Natural killer cell (primary cell): ENCODE data around the gene TBC1D9. TPM values are rescaled to one million over a fixed set of nuclear protein-coding genes. Genes with fewer than 3 reads are reported as not detected.

Experiments used
- ATAC-seq, 3 donors: fragments of 150-1000 bp in 2 of 3; fragments of 200-7000 bp in 1 of 3; cut with Tn5 transposase; 1 replicate in 1 of 3; 2 replicates in 2 of 3; pipeline ENCODE4 v1.10.0; 2021; ENCODE audit warnings: mild to moderate bottlenecking in 2 of 3, moderate library complexity in 2 of 3
- DNase-seq, 2 donors: peaks; one replicate each; pipeline versions ENCODE4 v3.0.0 to v3.0.0-alpha.2; 2013 to 2021; ENCODE audit warnings: mixed read lengths in 1 of 2
- H3K27ac ChIP-seq: one replicate; pipeline ENCODE4 v1.5.1; 2013; ENCODE audit warnings: mild to moderate bottlenecking, low read length
- H3K27me3 ChIP-seq: one replicate; pipeline ENCODE4 v1.6.1; 2013; ENCODE audit warnings: low read length; ENCODE audit not compliant: control insufficient read depth, insufficient read depth
- H3K36me3 ChIP-seq: one replicate; pipeline ENCODE4 v1.6.1; 2013; ENCODE audit warnings: low read length; ENCODE audit not compliant: control insufficient read depth, insufficient read depth
- H3K4me1 ChIP-seq: one replicate; pipeline ENCODE4 v1.6.1; 2013; ENCODE audit warnings: low read length; ENCODE audit not compliant: control insufficient read depth, insufficient read depth
- H3K4me3 ChIP-seq: one replicate; pipeline ENCODE4 v1.5.1; 2013; ENCODE audit warnings: low read length
- H3K9me3 ChIP-seq: one replicate; pipeline ENCODE4 v1.6.1; 2013; ENCODE audit warnings: low read length; ENCODE audit not compliant: control insufficient read depth, insufficient read depth
- H3K27ac Mint-ChIP-seq, 2 donors: one replicate each; pipeline ENCODE4 v1.8.0; 2022; ENCODE audit warnings: mild to moderate bottlenecking in 2 of 2, mixed read lengths in 2 of 2, moderate library complexity in 1 of 2
- H3K27me3 Mint-ChIP-seq, 2 donors: one replicate each; pipeline ENCODE4 v1.8.0; 2022; ENCODE audit warnings: low read depth in 2 of 2, mixed read lengths in 2 of 2
- H3K36me3 Mint-ChIP-seq: one replicate; pipeline ENCODE4 v1.8.0; 2022; ENCODE audit warnings: mixed read lengths
- H3K4me1 Mint-ChIP-seq, 2 donors: one replicate each; pipeline ENCODE4 v1.8.0; 2022; ENCODE audit warnings: mixed read lengths in 2 of 2
- H3K4me3 Mint-ChIP-seq: one replicate; pipeline ENCODE4 v1.8.0; 2022; ENCODE audit warnings: mild to moderate bottlenecking, moderate library complexity, mixed read lengths
- H3K9me3 Mint-ChIP-seq, 2 donors: one replicate each; pipeline ENCODE4 v1.8.0; 2022; ENCODE audit warnings: mixed read lengths in 2 of 2
- CTCF ChIP-seq: fragments of 200-600 bp; IDR thresholded peaks from one replicate; pipeline ENCODE4 v1.8.0; 2022; ENCODE audit warnings: antibody characterized with exemption
- WGBS: methylation state at CpG from one replicate; pipeline ENCODE4 v1.1.7; 2013; ENCODE audit warnings: missing lambda C conversion rate; ENCODE audit not compliant: insufficient coverage; 5-methylcytosine and 5-hydroxymethylcytosine counted together
- intact Hi-C: fragments of 100-400 bp; cut with micrococcal nuclease; formaldehyde crosslinking; loops from one replicate; pipeline ENCODE4 v1.14.2; 2022
- total RNA-seq, 4 donors: library from RNA; stranded (reverse); fragments of 120-200 nt in 1 of 4; gene quantifications; one replicate each; pipeline versions ENCODE4 v1.2.3 to v1.2.4, GENCODE V29; 2013 to 2022

The TBC1D9 gene
- total RNA-seq, 3 donors from 2014 or later (not counting 1 experiment from before 2014, with no cell fraction given), result 1.3 to 3.3 (median 2.0) TPM

- ATAC-seq (no peak), DNase-seq (no peak)
- no peaks in the 10 kb centered on the region for H3K36me3 ChIP-seq
- H3K4me1 ChIP-seq, result peaks cover 7% of the 10 kb centered on the region
- TF ChIP-seq CTCF, result no peak
- H3K36me3 Mint-ChIP-seq, result no peaks in the 10 kb centered on the region
- no peaks in the 10 kb centered on the region for H3K4me1 Mint-ChIP-seq
- H3K9me3 ChIP-seq, result no peaks in the 10 kb centered on the region
- no peak overlapping the region for H3K4me3 Mint-ChIP-seq
- H3K27me3 Mint-ChIP-seq, result peaks cover 4 to 16% of the 10 kb centered on the region in 2 donors
- intact Hi-C loops, result no loop called here
- no peaks in the 10 kb centered on the region for H3K9me3 Mint-ChIP-seq
- 90% methylated on average over 25 of the region's 25 CpGs for WGBS
- no peak overlapping the region for H3K27ac ChIP-seq
- no peaks in the 10 kb centered on the region for H3K27me3 ChIP-seq
- H3K27ac Mint-ChIP-seq, result no peak overlapping the region
- no peak overlapping the region for H3K4me3 ChIP-seq
Observed at GRCh38 chr4:140644470-140645185, 111.6 kb downstream of the TBC1D9 start.

- H3K27ac ChIP-seq, result no peak overlapping the region
- DNase-seq (no peak), ATAC-seq (no peak)
- H3K4me3 Mint-ChIP-seq, result no peak overlapping the region
- intact Hi-C loops, result no loop called here
- no peaks in the 10 kb centered on the region for H3K4me1 Mint-ChIP-seq
- H3K9me3 ChIP-seq, result no peaks in the 10 kb centered on the region
- no peaks in the 10 kb centered on the region for H3K9me3 Mint-ChIP-seq
- no peak overlapping the region for H3K4me3 ChIP-seq
- H3K27ac Mint-ChIP-seq, result no peak overlapping the region
- peaks cover 7% of the 10 kb centered on the region for H3K4me1 ChIP-seq
- H3K27me3 Mint-ChIP-seq, result peaks cover 4 to 9% of the 10 kb centered on the region in 2 donors
- H3K27me3 ChIP-seq, result no peaks in the 10 kb centered on the region
- TF ChIP-seq CTCF, result no peak
- no peaks in the 10 kb centered on the region for H3K36me3 Mint-ChIP-seq
- 95% methylated on average over 32 of the region's 33 CpGs for WGBS
- H3K36me3 ChIP-seq, result no peaks in the 10 kb centered on the region
Observed at GRCh38 chr4:140643571-140644055, 112.6 kb downstream of the TBC1D9 start.

GRCh38 chr4:140642674-140643437, 113.3 kb downstream of the TBC1D9 start:
- no peak overlapping the region for H3K27ac ChIP-seq
- no peaks in the 10 kb centered on the region for H3K9me3 Mint-ChIP-seq
- H3K4me3 Mint-ChIP-seq, result no peak overlapping the region
- 93% methylated on average over 33 of the region's 33 CpGs for WGBS
- H3K4me1 Mint-ChIP-seq, result no peaks in the 10 kb centered on the region
- DNase-seq, result no peak
- H3K9me3 ChIP-seq, result no peaks in the 10 kb centered on the region
- H3K27me3 ChIP-seq, result no peaks in the 10 kb centered on the region
- TF ChIP-seq CTCF, result no peak
- no peak overlapping the region for H3K4me3 ChIP-seq
- intact Hi-C loops, result no loop called here
- no peak for ATAC-seq
- peaks cover 4 to 9% of the 10 kb centered on the region in 2 donors for H3K27me3 Mint-ChIP-seq
- no peaks in the 10 kb centered on the region for H3K36me3 ChIP-seq
- peaks cover 7% of the 10 kb centered on the region for H3K4me1 ChIP-seq
- no peaks in the 10 kb centered on the region for H3K36me3 Mint-ChIP-seq
- H3K27ac Mint-ChIP-seq, result no peak overlapping the region
